ENCODE results near the gene SLC29A3. TPM values are rescaled to one million over a fixed set of nuclear protein-coding genes. Genes with fewer than 3 reads are reported as not detected.

SLC29A3 gene
- total RNA-seq, 1 experiment from 2014 or later, result 9.2 TPM

DNA sequence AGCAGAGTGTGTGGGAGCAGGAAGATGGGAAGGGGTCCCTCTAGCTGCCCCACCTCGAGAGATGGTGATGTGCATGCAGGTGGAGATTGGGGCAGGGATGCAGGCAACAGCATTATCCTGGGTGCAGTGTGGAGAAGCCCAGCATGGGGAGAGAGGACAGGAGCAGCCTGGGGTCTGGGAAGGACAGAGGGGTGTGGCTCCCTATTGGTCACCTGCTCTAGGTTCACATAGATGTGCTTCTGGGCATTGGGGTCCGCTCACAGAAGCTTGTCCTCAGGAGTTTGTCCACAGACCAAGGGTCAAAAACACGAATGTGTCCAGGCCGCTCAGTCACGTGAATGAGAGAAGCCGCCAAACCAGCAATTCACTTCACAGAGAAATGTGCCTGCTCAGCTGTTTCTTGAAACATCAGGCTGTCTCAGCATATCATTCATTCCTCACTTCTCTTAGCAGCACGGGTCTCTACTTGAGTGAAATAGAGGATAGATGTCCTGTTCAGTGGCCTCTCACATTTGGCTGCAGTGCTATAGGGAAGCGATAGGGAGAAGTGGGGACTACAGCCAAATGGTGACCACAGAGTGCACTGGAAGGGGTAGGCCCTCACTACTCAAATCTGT, 11.5 kb upstream of the SLC29A3 start:
- H2BK12ac ChIP-seq (ENCODE audit: insufficient read length, low read depth, low read length), result no peak overlapping the region
- TF ChIP-seq, protein P1, sequence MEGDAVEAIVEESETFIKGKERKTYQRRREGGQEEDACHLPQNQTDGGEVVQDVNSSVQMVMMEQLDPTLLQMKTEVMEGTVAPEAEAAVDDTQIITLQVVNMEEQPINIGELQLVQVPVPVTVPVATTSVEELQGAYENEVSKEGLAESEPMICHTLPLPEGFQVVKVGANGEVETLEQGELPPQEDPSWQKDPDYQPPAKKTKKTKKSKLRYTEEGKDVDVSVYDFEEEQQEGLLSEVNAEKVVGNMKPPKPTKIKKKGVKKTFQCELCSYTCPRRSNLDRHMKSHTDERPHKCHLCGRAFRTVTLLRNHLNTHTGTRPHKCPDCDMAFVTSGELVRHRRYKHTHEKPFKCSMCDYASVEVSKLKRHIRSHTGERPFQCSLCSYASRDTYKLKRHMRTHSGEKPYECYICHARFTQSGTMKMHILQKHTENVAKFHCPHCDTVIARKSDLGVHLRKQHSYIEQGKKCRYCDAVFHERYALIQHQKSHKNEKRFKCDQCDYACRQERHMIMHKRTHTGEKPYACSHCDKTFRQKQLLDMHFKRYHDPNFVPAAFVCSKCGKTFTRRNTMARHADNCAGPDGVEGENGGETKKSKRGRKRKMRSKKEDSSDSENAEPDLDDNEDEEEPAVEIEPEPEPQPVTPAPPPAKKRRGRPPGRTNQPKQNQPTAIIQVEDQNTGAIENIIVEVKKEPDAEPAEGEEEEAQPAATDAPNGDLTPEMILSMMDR (conservative IDR thresholded peaks at IDR 0.05), result no peak
- no peak overlapping the region for H3K56ac ChIP-seq (ENCODE audit: insufficient read length, low read depth, low read length)

More for the DNA sequence above, 11.5 kb upstream of the SLC29A3 start:
- Histone ChIP-seq H3K23ac (ENCODE audit: insufficient read length, low read depth, low read length) (no peak overlapping the region), H3K18ac (ENCODE audit: insufficient read length, low read depth, low read length) (no peak overlapping the region), H3K23me2 (ENCODE audit: insufficient read length, low read depth, low read length, poor library complexity, severe bottlenecking) (no peaks in the 10 kb centered on the region), H3K27me3 (ENCODE audit: insufficient read depth, low read length) (no peaks in the 10 kb centered on the region), H4K91ac (ENCODE audit: insufficient read length, low read depth, low read length) (no peak overlapping the region), H3T11ph (ENCODE audit: low read length) (no peak overlapping the region), H3K4ac (ENCODE audit: low read depth, low read length) (no peak overlapping the region), H4K20me1 (ENCODE audit: control insufficient read depth, insufficient read depth, insufficient read length) (no peaks in the 10 kb centered on the region), H3K9ac (ENCODE audit: extremely low read depth, insufficient read length, low read length) (no peak overlapping the region), H2BK15ac (ENCODE audit: low read depth, low read length) (no peak overlapping the region), H2BK120ac (ENCODE audit: low read depth, low read length, poor library complexity, severe bottlenecking) (no peak overlapping the region), H2BK20ac (ENCODE audit: low read depth, low read length, poor library complexity, severe bottlenecking) (no peak overlapping the region), H4K5ac (ENCODE audit: insufficient read length, low read depth, low read length) (no peak overlapping the region), H2AK5ac (ENCODE audit: insufficient read length, low read length) (no peak overlapping the region), H3K4me2 (ENCODE audit: insufficient read depth, insufficient read length, low read length) (no peak overlapping the region), H3K4me1 (ENCODE audit: insufficient read depth, low read length) (no peaks in the 10 kb centered on the region), H2BK5ac (ENCODE audit: insufficient read length, low read length) (no peak overlapping the region), H3K9me3 (ENCODE audit: control insufficient read depth, low read depth, low read length) (no peaks in the 10 kb centered on the region), H3K79me1 (ENCODE audit: insufficient read depth, low read depth, low read length, poor library complexity, severe bottlenecking) (no peaks in the 10 kb centered on the region), H3K14ac (ENCODE audit: insufficient read depth, low read length) (no peak overlapping the region), H3K27ac (ENCODE audit: insufficient read length, low read depth, low read length) (no peak overlapping the region), H2AFZ (ENCODE audit: low read length) (no peak overlapping the region), H4K8ac (replicated peaks; ENCODE audit: insufficient read length, low read depth, low read length) (no peak overlapping the region), H3K79me2 (ENCODE audit: insufficient read depth, low read length) (no peaks in the 10 kb centered on the region)
- no peaks in the 10 kb centered on the region for H3K9me3 Mint-ChIP-seq
- H3K4me3 Mint-ChIP-seq, result no peak overlapping the region
- no peak overlapping the region for H3K27ac Mint-ChIP-seq
- H3K4me1 Mint-ChIP-seq, result peaks cover 9 to 12% of the 10 kb centered on the region in 2 experiments
- WGBS (ENCODE audit: extremely low coverage, insufficient read length, low lambda C conversion rate), result no CpG with 5 or more reads among the region's 8 CpGs
- H3K36me3 Mint-ChIP-seq (ENCODE audit: insufficient read depth in 1 of 3, low read depth in 3 of 3), result no peaks in the 10 kb centered on the region
- peaks cover 8% of the 10 kb centered on the region for H3K27me3 Mint-ChIP-seq (ENCODE audit: low read depth)
- no peak for DNase-seq

Measured in H9 (cell line).